HepG2 (cell line): Measurements from ENCODE around the gene PSMB1. TPM values are rescaled to one million over a fixed set of nuclear protein-coding genes. Genes with fewer than 3 reads are reported as not detected.
A peak's percentile ranks its signal among the peaks of the same experiment; 100 is the strongest.

Experiments used
- ARNT ChIP-seq: fragments of 450-650 bp; IDR thresholded peaks from 2 replicates; pipeline ENCODE4 v1.6.1; 2017
- CHD2 ChIP-seq: IDR thresholded peaks from 2 replicates; pipeline ENCODE4 v1.6.1; 2011; ENCODE audit warnings: low read depth, low read length, improper control_type of control experiment
- FOXA3 ChIP-seq: IDR thresholded peaks from 2 replicates; pipeline ENCODE4 v1.6.1; 2016; ENCODE audit warnings: missing genetic modification reagents, missing compliant biosample characterization
- FOXK2 ChIP-seq: fragments of 450-650 bp; IDR thresholded peaks from 2 replicates; pipeline ENCODE4 v1.6.1; 2016
- KLF12 ChIP-seq: sonication (generic); formaldehyde crosslinking; IDR thresholded peaks from 2 replicates; pipeline ENCODE4 v1.4.0; 2020; ENCODE audit warnings: missing genetic modification reagents, borderline replicate concordance
- NBN ChIP-seq: fragments of 450-650 bp; conservative IDR thresholded peaks from 2 replicates; pipeline ENCODE4 v1.6.1; 2017
- NFIC ChIP-seq: IDR thresholded peaks from 2 replicates; pipeline ENCODE4 v1.6.1; 2012; ENCODE audit warnings: mild to moderate bottlenecking, low read length, inconsistent platforms
- NR0B2 ChIP-seq: sonication (generic); formaldehyde crosslinking; IDR thresholded peaks from 2 replicates; pipeline ENCODE4 v1.4.0; 2020; ENCODE audit warnings: mild to moderate bottlenecking, missing genetic modification reagents
- NR2F6 ChIP-seq, 2 experiments: IDR thresholded peaks; 2 replicates each; pipeline ENCODE4 v1.6.1; 2016; ENCODE audit warnings: antibody characterized with exemption in 1 of 2, mild to moderate bottlenecking in 1 of 2
- TEAD3 ChIP-seq: optimal IDR thresholded peaks from 2 replicates; pipeline ENCODE3; 2016; ENCODE audit warnings: borderline replicate concordance
- TOE1 ChIP-seq: sonication (generic); formaldehyde crosslinking; IDR thresholded peaks from 2 replicates; pipeline ENCODE4 v1.4.0; 2020; ENCODE audit warnings: mild to moderate bottlenecking, missing genetic modification reagents
- ZNF251 ChIP-seq: sonication (generic); formaldehyde crosslinking; IDR thresholded peaks from 2 replicates; pipeline ENCODE4 v1.9.0; 2021; ENCODE audit warnings: mild to moderate bottlenecking, missing genetic modification reagents
- ZNF430 ChIP-seq: sonication (generic); formaldehyde crosslinking; IDR thresholded peaks from 2 replicates; pipeline ENCODE4 v1.9.0; 2021; ENCODE audit warnings: mild to moderate bottlenecking, missing genetic modification reagents
- ZNF432 ChIP-seq: sonication (generic); formaldehyde crosslinking; IDR thresholded peaks from 2 replicates; pipeline ENCODE4 v1.5.0; 2020; ENCODE audit warnings: missing genetic modification reagents, mild to moderate bottlenecking, borderline replicate concordance
- ZNF550 ChIP-seq: sonication (generic); formaldehyde crosslinking; IDR thresholded peaks from 2 replicates; pipeline ENCODE4 v1.4.0; 2020; ENCODE audit warnings: mild to moderate bottlenecking, missing genetic modification reagents, borderline replicate concordance
- ZNF687 ChIP-seq: sonication (generic); formaldehyde crosslinking; IDR thresholded peaks from 2 replicates; pipeline ENCODE4 v1.5.1; 2020; ENCODE audit warnings: mild to moderate bottlenecking, missing genetic modification reagents, moderate library complexity
- ZNF781 ChIP-seq: sonication (generic); formaldehyde crosslinking; IDR thresholded peaks from 2 replicates; pipeline ENCODE4 v1.5.1; 2020; ENCODE audit warnings: borderline replicate concordance, mild to moderate bottlenecking, missing genetic modification reagents; ENCODE audit errors: not compliant biosample characterization
- ZNF788 ChIP-seq: sonication (generic); formaldehyde crosslinking; IDR thresholded peaks from 2 replicates; pipeline ENCODE4 v1.5.0; 2020; ENCODE audit warnings: mild to moderate bottlenecking, missing genetic modification reagents, borderline replicate concordance
- ZSCAN31 ChIP-seq: sonication (generic); formaldehyde crosslinking; IDR thresholded peaks from 2 replicates; pipeline ENCODE4 v1.5.0; 2020; ENCODE audit warnings: low read depth, mild to moderate bottlenecking, missing genetic modification reagents
- polyA plus RNA-seq, 8 experiments: library from polyadenylated mRNA; depleted of rRNA in 3 of 8; stranded (reverse) in 7 of 8; unstranded in 1 of 8; fragments of >200 nt; fragmentation: Illumina TruSeq in 4 of 8; extraction: Trizol in 4 of 8; gene quantifications; 2 replicates each; pipeline versions ENCODE4 v1.2.1 to v1.2.3, GENCODE V29; 2011 to 2016; ENCODE audit warnings: low read depth in 4 of 8, missing spikeins in 1 of 8, mixed read lengths in 1 of 8; ENCODE audit not compliant: insufficient read depth in 1 of 8
- total RNA-seq, 5 experiments: library from RNA; depleted of rRNA; stranded (reverse); fragments of >200 nt; fragmentation: Illumina TruSeq; extraction: Trizol; gene quantifications; 2 replicates each; pipeline ENCODE4 v1.2.3, GENCODE V29; 2016; ENCODE audit warnings: low read depth in 1 of 5
- TF ChIP-seq, protein P1 (sequence below): IDR thresholded peaks from 2 replicates; pipeline ENCODE4 v1.6.1; 2018; ENCODE audit warnings: missing genetic modification reagents, mild to moderate bottlenecking, missing compliant biosample characterization
- TF ChIP-seq, protein P2 (sequence below): IDR thresholded peaks from 2 replicates; pipeline ENCODE4 v1.6.1; 2012; ENCODE audit warnings: low read depth, low read length, improper control_type of control experiment
- TF ChIP-seq, protein P3 (sequence below): IDR thresholded peaks from 2 replicates; pipeline ENCODE4 v1.6.1; 2016; ENCODE audit warnings: mild to moderate bottlenecking, missing biosample characterization, missing genetic modification reagents

Gene PSMB1
- total and polyA plus RNA-seq, 2 of the 13 experiments (the other 11 are each of a cell fraction or from before 2014, with no cell fraction given) = 528 to 592 TPM

DNA sequence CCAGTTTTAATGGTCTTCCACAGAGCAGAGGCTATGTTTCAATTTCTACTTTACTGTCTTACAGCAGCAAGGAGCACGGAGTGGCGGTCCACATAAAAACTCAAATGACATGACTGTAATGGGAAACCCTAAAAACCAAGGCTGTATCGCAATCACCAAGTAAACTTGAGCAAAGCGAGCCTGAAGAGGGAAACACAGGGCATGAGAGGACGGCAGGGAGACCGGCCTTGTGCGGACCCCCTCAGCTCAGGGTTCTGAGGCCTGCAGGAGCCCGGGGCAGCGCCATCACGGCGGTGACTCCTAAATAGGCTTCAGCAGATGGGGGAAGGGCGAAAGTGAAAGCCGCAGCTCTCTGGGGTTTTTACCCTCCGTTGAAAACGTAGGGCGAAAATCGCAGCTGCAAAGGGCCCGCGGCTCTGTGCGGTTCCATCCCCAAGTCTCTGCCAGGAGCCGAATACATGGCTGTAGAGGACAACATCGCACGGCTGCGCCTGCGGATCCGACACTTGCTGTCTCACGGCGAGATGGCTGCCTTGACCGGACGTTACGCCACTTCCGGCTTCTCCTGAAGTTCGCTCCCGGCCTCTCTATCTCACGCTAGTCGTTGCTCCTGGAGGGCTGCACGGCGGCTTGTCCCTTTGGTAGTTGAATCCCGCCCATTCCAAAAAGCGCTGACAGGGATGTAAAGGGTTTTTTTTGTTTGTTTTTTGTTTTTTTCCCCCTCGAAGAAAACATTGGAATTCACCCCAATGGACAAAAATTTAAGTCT, at the start of gene PSMB1 (continued):
- TF ChIP-seq, protein P1, sequence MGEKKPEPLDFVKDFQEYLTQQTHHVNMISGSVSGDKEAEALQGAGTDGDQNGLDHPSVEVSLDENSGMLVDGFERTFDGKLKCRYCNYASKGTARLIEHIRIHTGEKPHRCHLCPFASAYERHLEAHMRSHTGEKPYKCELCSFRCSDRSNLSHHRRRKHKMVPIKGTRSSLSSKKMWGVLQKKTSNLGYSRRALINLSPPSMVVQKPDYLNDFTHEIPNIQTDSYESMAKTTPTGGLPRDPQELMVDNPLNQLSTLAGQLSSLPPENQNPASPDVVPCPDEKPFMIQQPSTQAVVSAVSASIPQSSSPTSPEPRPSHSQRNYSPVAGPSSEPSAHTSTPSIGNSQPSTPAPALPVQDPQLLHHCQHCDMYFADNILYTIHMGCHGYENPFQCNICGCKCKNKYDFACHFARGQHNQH = peak; percentile 88; the same call in 1 of the 2 replicates
- TF ChIP-seq ZNF432 (CRISPR knock-in tag) = no peak
- TF ChIP-seq, protein P2, sequence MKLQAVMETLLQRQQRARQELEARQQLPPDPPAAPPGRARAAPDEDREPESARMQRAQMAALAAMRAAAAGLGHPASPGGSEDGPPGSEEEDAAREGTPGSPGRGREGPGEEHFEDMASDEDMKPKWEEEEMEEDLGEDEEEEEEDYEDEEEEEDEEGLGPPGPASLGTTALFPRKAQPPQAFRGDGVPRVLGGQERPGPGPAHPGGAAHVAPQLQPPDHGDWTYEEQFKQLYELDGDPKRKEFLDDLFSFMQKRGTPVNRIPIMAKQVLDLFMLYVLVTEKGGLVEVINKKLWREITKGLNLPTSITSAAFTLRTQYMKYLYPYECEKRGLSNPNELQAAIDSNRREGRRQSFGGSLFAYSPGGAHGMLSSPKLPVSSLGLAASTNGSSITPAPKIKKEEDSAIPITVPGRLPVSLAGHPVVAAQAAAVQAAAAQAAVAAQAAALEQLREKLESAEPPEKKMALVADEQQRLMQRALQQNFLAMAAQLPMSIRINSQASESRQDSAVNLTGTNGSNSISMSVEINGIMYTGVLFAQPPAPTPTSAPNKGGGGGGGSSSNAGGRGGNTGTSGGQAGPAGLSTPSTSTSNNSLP = peak; percentile 29; the same call in 1 of the 2 replicates
- TF ChIP-seq NR0B2 = peak; percentile 61; the same call in 1 of the 2 replicates
- TF ChIP-seq ARNT = no peak
- 0 out of 2 replicates have a peak, but pooled peaks have one; percentile 55 for TF ChIP-seq FOXK2
- no peak for TF ChIP-seq NR2F6 (IDR thresholded peaks at IDR 0.05)
- TF ChIP-seq NR2F6 (CRISPR knock-in tag; IDR thresholded peaks at IDR 0.05) = peak; percentile 39; the same call in 1 of the 2 replicates
- no peak for TF ChIP-seq NBN
- peak; percentile 62; the same call in 1 of the 2 replicates for TF ChIP-seq TOE1 (CRISPR knock-in tag)
- no peak for TF ChIP-seq ZSCAN31
- TF ChIP-seq TEAD3 (CRISPR knock-in tag) = peak; percentile 44
- peak; percentile 92; the same call in 1 of the 2 replicates for TF ChIP-seq ZNF550 (CRISPR knock-in tag)
- peak; percentile 97 for TF ChIP-seq ZNF781
- TF ChIP-seq FOXA3 (CRISPR knock-in tag) = peak; percentile 44
- TF ChIP-seq, protein P3, sequence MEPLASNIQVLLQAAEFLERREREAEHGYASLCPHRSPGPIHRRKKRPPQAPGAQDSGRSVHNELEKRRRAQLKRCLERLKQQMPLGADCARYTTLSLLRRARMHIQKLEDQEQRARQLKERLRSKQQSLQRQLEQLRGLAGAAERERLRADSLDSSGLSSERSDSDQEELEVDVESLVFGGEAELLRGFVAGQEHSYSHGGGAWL = peak; percentile 83
- no peak; the same call in 1 of the 2 replicates for TF ChIP-seq CHD2
- TF ChIP-seq ZNF788 = peak; percentile 39; the same call in 1 of the 2 replicates
- TF ChIP-seq ZNF687 (CRISPR knock-in tag) = peak; percentile 86
- TF ChIP-seq NFIC = no peak
- no peak for TF ChIP-seq ZNF251 (CRISPR knock-in tag)
- peak; percentile 92; the same call in 1 of the 2 replicates for TF ChIP-seq ZNF430 (CRISPR knock-in tag)
- no peak for TF ChIP-seq KLF12 (CRISPR knock-in tag)
